Dermis blood vessel endothelial cell (primary cell): Measurements from ENCODE around the gene CACNB1. TPM values are rescaled to one million over a fixed set of nuclear protein-coding genes. Genes with fewer than 3 reads are reported as not detected.
"Not testable (repeated sequence)": the region's sequence is repeated elsewhere in the genome, so short reads cannot be mapped to it uniquely, and the experiment has no call there.

Experiments
- DNase-seq: peaks from one replicate; pipeline ENCODE4 v3.0.0; 2010
- total RNA-seq: library from RNA; depleted of rRNA; stranded (reverse); fragments of >200 nt; gene quantifications from 2 replicates; pipeline ENCODE4 v1.2.3, GENCODE V29; 2014

CACNB1 gene
- total RNA-seq, 1 donor from 2014 or later = 1.0 TPM

DNA sequence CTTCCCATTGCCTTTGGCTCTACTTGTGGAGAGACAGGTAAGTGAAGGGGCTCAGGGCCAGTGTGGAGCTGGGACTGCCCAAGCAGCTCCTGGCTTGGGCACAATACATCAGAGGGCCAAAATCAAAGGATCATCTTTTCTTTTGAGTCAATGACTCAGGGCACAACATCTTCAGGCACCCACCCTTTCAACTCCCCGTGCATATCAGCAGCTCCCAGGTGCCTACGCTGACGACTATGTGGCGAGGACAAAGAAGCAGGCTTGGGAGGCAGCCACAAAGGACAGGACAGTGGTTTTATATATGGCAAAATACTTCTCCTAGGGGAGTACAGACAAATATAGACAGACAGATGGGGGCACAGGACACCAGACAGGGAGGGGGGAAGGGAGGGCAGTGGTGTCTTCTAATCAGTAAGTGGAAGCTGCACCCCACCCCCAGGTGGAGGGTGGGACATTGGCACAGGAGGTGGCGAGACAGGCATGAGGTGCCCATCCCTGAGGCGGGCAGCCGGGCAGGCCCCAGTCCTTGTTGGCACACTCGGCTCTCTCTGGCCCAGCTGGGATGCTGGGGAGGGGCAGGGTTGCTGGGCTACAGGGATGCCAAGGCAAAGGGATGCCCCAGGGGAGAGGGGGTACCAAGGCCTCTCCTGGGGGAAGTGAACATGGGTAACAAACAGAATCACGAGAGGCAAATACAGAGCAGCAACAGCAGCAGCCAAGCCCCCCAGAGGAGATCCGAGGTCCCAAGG lies 23.8 kb downstream of the CACNB1 start:
- DNase-seq = no peak

- DNase-seq = no peak
Measured at GRCh38 chr17:39173080-39173479, 24.4 kb downstream of the CACNB1 start.

- no peak for DNase-seq
Measured at GRCh38 chr17:39171933-39172332, 25.5 kb downstream of the CACNB1 start.

DNA sequence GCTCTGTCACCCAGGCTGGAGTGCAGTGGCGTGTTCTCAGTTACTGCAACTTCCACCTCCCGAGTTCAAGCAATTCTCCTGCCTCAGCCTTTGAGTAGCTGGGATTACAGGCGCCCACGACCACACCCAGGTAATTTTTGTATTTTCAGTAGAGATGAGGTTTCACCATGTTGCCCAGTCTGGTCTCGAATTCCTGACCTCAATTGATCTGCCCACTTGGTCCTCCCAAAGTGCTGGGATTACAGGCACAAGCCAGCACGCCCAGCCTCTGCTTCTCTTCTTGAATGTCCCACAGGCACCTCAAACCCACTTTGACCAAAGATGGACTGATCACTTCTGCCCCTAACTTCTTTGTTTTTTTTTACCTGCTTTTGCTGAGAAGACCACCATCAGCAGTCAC lies 26.9 kb downstream of the CACNB1 start:
- no peak for DNase-seq

DNA sequence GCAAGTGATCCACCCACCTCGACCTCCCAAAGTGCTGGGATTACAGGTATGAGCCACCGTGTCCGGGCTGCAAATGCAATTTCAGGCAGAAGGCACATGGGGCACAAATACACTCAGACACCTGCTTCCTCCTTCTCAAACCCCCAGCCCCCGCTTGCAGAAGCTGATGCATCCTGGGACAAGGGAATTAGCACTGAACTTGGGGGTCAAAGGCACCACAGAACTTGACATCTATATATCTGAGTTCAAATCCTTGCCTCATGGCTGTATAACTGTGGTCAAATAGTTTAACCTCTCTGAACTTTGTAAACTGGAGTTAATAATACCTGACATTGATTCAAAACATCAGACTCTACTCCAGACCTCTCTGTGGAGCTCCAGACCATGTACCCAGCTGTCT lies 27.4 kb downstream of the CACNB1 start:
- no peak for DNase-seq

DNA sequence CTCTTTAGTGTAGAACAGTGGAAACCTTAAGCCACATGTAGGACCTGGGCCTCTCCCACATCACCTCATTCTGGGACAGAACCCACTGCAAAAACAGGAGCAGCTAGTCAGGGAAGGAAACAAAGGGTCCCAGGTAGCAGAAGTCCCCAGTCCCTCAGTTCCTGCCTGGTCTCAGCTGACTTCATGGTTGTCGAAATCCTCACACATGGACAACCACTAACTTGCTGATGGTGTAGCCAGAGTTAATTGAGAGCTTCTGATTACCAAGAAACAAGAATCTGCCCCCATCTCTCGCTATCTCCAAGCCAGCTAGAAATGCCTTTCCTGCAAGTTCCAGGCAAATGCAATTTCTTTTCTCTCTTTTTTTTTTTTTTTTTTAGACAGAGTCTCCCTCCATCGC lies 28.0 kb downstream of the CACNB1 start:
- no peak for DNase-seq

GRCh38 chr17:39169101-39169500 lies 28.4 kb downstream of the CACNB1 start:
- DNase-seq = no peak

GRCh38 chr17:39168503-39168902 lies 29.0 kb downstream of the CACNB1 start:
- not testable (repeated sequence) for DNase-seq

DNA sequence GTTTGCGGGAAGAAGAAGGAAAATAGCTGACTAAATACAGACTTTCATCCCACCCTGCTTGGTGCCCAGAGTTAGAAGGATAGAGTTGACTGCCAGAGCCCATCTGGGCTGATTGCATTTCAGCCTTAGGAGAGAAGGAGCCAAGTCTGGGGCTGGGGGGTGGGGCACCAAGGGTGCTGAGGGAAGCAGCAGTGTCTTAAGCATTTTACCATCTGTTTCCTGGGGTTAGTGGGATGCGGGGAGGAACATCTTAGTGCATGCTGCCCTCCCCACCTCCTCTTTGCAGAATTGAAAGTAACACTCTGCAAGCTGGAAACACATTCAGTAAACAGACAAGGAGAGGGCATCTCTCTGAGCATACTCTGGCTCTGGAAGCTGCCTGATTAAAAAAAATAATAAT lies 30.0 kb downstream of the CACNB1 start:
- DNase-seq = no peak

GRCh38 chr17:39166437-39167335 lies 30.8 kb downstream of the CACNB1 start:
- DNase-seq = no peak

- no peak for DNase-seq
Measured at GRCh38 chr17:39165841-39166349, 31.6 kb downstream of the CACNB1 start, which contains the start of gene ARL5C. TSS of gene ARL5C (minus strand) at chr17:39166161. CDS start at chr17:39165760, 401 bp downstream.

- no peak for DNase-seq
Measured at GRCh38 chr17:39165178-39165840, 32.2 kb downstream of the CACNB1 start.

DNA sequence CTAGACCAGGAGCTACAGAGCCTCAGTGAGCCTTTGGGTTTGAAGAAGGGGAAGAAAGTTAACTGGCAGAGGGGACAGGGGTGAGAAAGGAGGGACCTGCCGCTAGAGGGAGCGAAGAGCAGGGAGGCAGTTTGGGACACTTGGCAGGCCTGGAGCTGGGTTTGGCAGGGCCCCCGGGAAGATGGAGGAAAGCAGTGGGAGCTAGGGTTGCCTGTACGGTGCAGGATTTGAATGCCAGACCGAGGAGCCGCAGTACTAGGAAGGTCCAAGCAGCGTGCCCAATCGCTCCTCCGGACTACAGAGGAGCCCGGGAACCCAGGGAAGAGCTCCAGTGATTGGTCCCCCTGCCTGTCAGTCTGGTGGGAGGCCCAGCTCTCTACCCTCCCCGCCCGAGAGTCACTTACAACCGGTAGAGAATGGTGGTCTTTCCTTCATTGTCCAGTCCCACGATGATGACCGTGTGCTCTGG lies 32.8 kb downstream of the CACNB1 start:
- DNase-seq = peak; percentile 86

- no peak for DNase-seq
Measured at GRCh38 chr17:39161962-39162361, 35.5 kb downstream of the CACNB1 start.

DNA sequence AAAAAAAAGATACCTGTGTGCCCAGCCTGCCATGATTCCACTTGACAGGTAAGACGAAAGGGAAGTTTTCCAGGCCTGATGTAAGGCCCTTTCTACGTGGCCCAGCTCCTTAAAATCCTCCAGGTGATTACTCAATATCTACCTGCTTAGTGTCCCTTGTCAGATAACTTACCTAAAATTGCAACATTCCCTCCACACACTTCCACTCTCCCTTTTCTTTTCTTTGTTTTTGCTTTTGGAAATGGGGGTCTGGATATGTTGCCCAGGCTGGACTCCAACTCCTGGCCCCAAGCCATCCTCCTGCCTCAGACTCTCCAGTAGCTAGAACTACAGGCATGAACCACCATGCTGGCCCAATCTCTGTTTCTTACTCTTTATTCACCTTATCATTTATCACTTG lies 38.8 kb downstream of the CACNB1 start:
- no peak for DNase-seq

- no peak for DNase-seq
Measured at GRCh38 chr17:39156491-39156890, 41.0 kb downstream of the CACNB1 start.

DNA sequence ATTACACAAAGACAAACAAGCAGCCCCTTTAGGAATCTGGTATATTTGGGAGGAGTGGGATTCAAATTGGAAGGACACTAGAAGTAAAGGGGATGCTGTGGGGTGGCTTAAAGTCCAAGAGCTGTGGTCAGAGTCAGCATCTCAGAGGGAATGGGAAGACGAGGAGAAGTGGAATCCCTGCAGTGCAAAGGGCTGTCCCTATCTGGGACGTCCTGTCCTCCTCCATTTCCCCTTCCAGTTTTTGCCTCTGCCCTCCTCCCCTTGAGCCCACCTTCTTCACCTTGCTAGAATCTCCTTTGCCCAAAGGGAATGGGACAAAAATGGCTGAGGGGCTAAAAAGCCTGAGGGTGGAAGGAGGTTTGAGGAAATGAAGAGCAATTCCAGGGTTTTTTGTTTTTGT lies 41.8 kb downstream of the CACNB1 start:
- DNase-seq = no peak

DNA sequence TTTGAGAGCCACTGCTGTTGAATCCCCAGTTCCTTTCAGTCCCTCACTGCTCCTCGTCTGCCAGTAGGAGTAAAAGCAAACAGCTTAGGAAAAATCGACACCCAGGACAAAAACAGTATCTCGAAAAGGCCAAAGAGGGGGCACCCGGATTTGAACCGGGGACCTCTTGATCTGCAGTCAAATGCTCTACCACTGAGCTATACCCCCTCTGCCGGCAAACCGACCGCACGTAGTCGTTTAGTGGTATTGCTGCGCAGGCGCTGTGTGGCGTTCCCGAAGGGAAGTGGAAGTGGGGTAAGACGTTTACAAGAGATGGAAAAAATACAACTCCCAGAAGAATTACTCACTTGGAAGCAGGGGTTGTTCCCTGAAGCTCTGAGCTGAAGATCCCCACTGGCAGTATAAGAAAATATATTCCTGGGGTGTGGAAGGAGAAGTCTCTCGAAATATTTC lies 43.8 kb downstream of the CACNB1 start:
- peak; percentile 91 for DNase-seq

DNA sequence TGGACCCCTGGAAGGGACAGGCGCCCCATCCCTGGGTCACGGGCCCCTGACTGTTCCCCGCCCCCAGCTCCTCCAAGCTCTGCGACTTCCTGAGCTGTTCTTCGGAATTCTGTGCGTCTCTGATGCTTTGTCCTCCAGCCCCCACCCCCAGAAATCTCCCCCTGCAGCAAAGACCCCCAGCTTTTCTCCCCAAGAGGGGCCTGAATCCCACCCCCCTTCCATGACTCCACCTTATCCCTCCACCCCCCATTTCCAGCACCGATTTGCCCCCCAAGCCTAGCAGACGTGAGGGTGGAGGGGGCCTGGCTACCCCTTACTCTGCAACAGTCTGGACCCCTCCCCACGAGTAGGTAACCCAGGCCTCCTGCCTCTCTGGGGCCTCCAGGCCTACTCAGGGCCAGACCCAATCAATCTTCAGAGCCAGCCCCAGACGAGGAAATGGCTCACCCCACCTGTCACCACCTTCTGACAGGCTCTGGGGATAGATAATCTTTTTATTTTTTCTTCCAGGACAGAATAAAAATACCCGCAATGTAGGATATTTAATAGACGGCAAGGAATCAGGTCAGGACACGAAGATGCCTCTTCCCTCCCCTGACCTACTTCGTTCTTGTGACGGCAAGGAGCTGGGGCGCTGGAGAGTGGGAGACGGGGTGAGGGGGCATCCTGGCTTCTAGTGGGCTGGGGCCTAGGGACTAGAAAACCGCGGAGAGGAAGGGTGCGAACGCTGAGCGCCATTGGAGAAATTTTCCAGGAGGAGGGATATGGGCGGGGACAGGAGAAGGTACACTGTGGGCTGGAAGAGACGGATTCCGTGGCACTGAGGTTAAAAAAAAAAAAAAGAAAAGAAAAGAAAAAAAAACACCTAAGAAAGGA lies 45.3 kb downstream of the CACNB1 start:
- DNase-seq = peak; percentile 17

- no peak for DNase-seq
Measured at GRCh38 chr17:39151150-39151942, 46.1 kb downstream of the CACNB1 start, which contains the start of gene PLXDC1. TSS of gene PLXDC1 (minus strand) at chr17:39151637. CDS start at chr17:39151437, 200 bp downstream.

- DNase-seq = no peak
Measured at GRCh38 chr17:39150795-39151149, 46.7 kb downstream of the CACNB1 start.
